ENCODE results near the gene PAQR6. TPM values are rescaled to one million over a fixed set of nuclear protein-coding genes. Genes with fewer than 3 reads are reported as not detected.

Gene PAQR6
- total and polyA plus RNA-seq, 10 of the 15 experiments (the other 5 are each of a cell fraction or from before 2014, with no cell fraction given): 0.42 to 4.5 (median 1.3) TPM

- ATAC-seq: no peak; the same call in 1 of the 3 replicates
- in situ Hi-C loops (cut with MboI) (no loop called here), intact Hi-C loops (cut with micrococcal nuclease; ENCODE audit: unreplicated experiment) (no loop called here)
- Histone ChIP-seq H3K9me3 (replicated peaks; ENCODE audit: control insufficient read depth, insufficient read depth, low read length) (no peaks in the 10 kb centered on the region), H3K4me2 (ENCODE audit: control insufficient read depth, insufficient read depth) (peak overlapping the region; percentile 90), H3K4me1 (ENCODE audit: control insufficient read depth, insufficient read depth, low read length) (peaks cover 14% of the 10 kb centered on the region), H3K4me3 (peak overlapping the region; percentile 96), H3K27ac (ENCODE audit: control insufficient read depth, insufficient read depth) (peak overlapping the region; percentile 99), H4K20me1 (ENCODE audit: control insufficient read depth, insufficient read depth) (no peaks in the 10 kb centered on the region), H3K36me3 (ENCODE audit: control insufficient read depth in 2 of 2, insufficient read depth in 2 of 2, low read length in 1 of 2) (peaks cover 9 to 10% of the 10 kb centered on the region in 2 experiments), H2AFZ (ENCODE audit: control insufficient read depth, low read depth, low read length) (peak overlapping the region; percentile 100; the same call in 1 of the 2 replicates), H3K79me2 (ENCODE audit: control insufficient read depth, insufficient read depth, low read length) (peaks cover 23% of the 10 kb centered on the region), H3K9ac (ENCODE audit: control insufficient read depth, insufficient read depth, low read length) (peak overlapping the region; percentile 99), H3K27me3 (replicated peaks in 1 of 2; ENCODE audit: control insufficient read depth in 2 of 2, insufficient read depth in 2 of 2, low read length in 1 of 2) (no peaks in the 10 kb centered on the region)
- BruUV-seq (replicated peaks): no TSS peak
- POLR2A ChIA-PET: interaction anchor here (1.0 to 8.2 kb wide), 8 partner anchors 11 to 124 kb away, joined by 3 to 139 read pairs (median 14); partner anchors contain the start of genes CCT3, SEMA4A, SLC25A44 and SMG5
- FAIRE-seq: no peak
- SMC1A ChIA-PET (ENCODE audit: uncharacterized antibody, unreplicated experiment): interaction anchor here (0.5 to 4.7 kb wide), 14 partner anchors 10 to 87 kb away, joined by 3 to 50 read pairs (median 6); partner anchors contain the start of genes SEMA4A and SLC25A44
- RAD21 ChIA-PET (ENCODE audit: unreplicated experiment): interaction anchor here (0.8 to 6.0 kb wide), 12 partner anchors 10 to 244 kb away, joined by 3 to 65 read pairs (median 4); partner anchors contain the start of genes SLC25A44 and TMEM79
- no peak for DNase-seq (ENCODE audit: low read depth, low spot score)
- 5% methylated on average over 11 of the region's 11 CpGs for WGBS (ENCODE audit: insufficient coverage, insufficient replicate concordance, low lambda C conversion rate, missing lambda C conversion rate)
- TF ChIP-seq CBX3 (IDR thresholded peaks at IDR 0.05; ENCODE audit: borderline replicate concordance, low read depth) (no peak), E4F1 (IDR thresholded peaks at IDR 0.05; ENCODE audit: borderline replicate concordance, partially characterized antibody) (no peak)
- CTCF ChIA-PET: interaction anchor here (1.0 to 3.3 kb wide), 8 partner anchors 10 to 117 kb away, joined by 3 to 45 read pairs (median 6); partner anchors contain the start of gene SLC25A44
Observed at GRCh38 chr1:156213644-156213966, 34.3 kb downstream of the PAQR6 start.

Measured in GM12878 (cell line).